WTC11 (cell line): ENCODE data around the gene AHNAK2. TPM values are rescaled to one million over a fixed set of nuclear protein-coding genes. Genes with fewer than 3 reads are reported as not detected.

Experiments used
- ATAC-seq: fragments of 200-7000 bp; cut with Tn5 transposase; 2 replicates; pipeline ENCODE4 v1.10.0; 2021; ENCODE audit warnings: mild to moderate bottlenecking, moderate library complexity
- CTCF ChIA-PET: fragments of 300-600 bp; sonication (Branson Sonifier 250); formaldehyde crosslinking; loops from one replicate; lab custom pipeline; 2021; ENCODE audit warnings: antibody characterized with exemption; lab: Charles Lee
- POLR2A ChIA-PET: fragments of 350-600 bp; sonication (Branson Sonifier 250); formaldehyde crosslinking; loops from one replicate; lab custom pipeline; 2021; ENCODE audit warnings: antibody characterized with exemption; lab: Charles Lee
- DNase-seq: peaks from one replicate; pipeline ENCODE4 v3.0.0; 2021; ENCODE audit warnings: low spot score
- H3K27ac Mint-ChIP-seq: 2 replicates; pipeline ENCODE4 v1.8.0; 2021; ENCODE audit warnings: mixed read lengths
- H3K27me3 Mint-ChIP-seq: 2 replicates; pipeline ENCODE4 v1.8.0; 2021; ENCODE audit warnings: low read depth, mild to moderate bottlenecking, moderate library complexity, mixed read lengths
- H3K36me3 Mint-ChIP-seq: 2 replicates; pipeline ENCODE4 v1.8.0; 2021; ENCODE audit warnings: mixed read lengths
- H3K4me1 Mint-ChIP-seq: 2 replicates; pipeline ENCODE4 v1.8.0; 2022; ENCODE audit warnings: mixed read lengths
- H3K4me3 Mint-ChIP-seq: 2 replicates; pipeline ENCODE4 v1.8.0; 2021; ENCODE audit warnings: mild to moderate bottlenecking, moderate library complexity, mixed read lengths
- H3K9me3 Mint-ChIP-seq: 2 replicates; pipeline ENCODE4 v1.8.0; 2021; ENCODE audit warnings: mixed read lengths
- AFF4 ChIP-seq: sonication (generic); formaldehyde crosslinking; IDR thresholded peaks from 2 replicates; pipeline ENCODE4 v1.8.1; 2023; ENCODE audit warnings: mild to moderate bottlenecking, missing genetic modification reagents, borderline replicate concordance
- ATF2 ChIP-seq: sonication (generic); formaldehyde crosslinking; IDR thresholded peaks from 2 replicates; pipeline ENCODE4 v1.8.1; 2022; ENCODE audit warnings: low read depth, missing genetic modification reagents, borderline replicate concordance
- ATF6 ChIP-seq: sonication (generic); formaldehyde crosslinking; IDR thresholded peaks from 2 replicates; pipeline ENCODE4 v1.8.1; 2023; ENCODE audit warnings: mild to moderate bottlenecking, missing genetic modification reagents
- FOXK1 ChIP-seq: sonication (generic); formaldehyde crosslinking; IDR thresholded peaks from 2 replicates; pipeline ENCODE4 v1.8.0; 2022; ENCODE audit warnings: mild to moderate bottlenecking, moderate library complexity, missing genetic modification reagents
- NFYB ChIP-seq: sonication (generic); formaldehyde crosslinking; conservative IDR thresholded peaks from 2 replicates; pipeline ENCODE4 v1.8.0; 2022; ENCODE audit warnings: low read depth, missing genetic modification reagents
- NR3C1 ChIP-seq: sonication (generic); formaldehyde crosslinking; conservative IDR thresholded peaks from 2 replicates; pipeline ENCODE4 v1.8.1; 2023; ENCODE audit warnings: low read depth, mild to moderate bottlenecking, missing genetic modification reagents
- RORB ChIP-seq: fragments of 250-450 bp; sonication (Bioruptor Pico); IDR thresholded peaks from 2 replicates; pipeline ENCODE4 v1.9.0; 2021; ENCODE audit warnings: mild to moderate bottlenecking
- TEAD4 ChIP-seq: sonication (generic); formaldehyde crosslinking; IDR thresholded peaks from 2 replicates; pipeline ENCODE4 v1.8.0; 2022; ENCODE audit warnings: mild to moderate bottlenecking, missing genetic modification reagents
- USF1 ChIP-seq: sonication (generic); formaldehyde crosslinking; IDR thresholded peaks from 2 replicates; pipeline ENCODE4 v1.8.0; 2022; ENCODE audit warnings: mild to moderate bottlenecking, missing genetic modification reagents
- ZBTB21 ChIP-seq: sonication (generic); formaldehyde crosslinking; IDR thresholded peaks from 2 replicates; pipeline ENCODE4 v1.8.1; 2023; ENCODE audit warnings: mild to moderate bottlenecking, missing genetic modification reagents, borderline replicate concordance
- ZBTB43 ChIP-seq: sonication (generic); formaldehyde crosslinking; IDR thresholded peaks from 2 replicates; pipeline ENCODE4 v1.8.1; 2023; ENCODE audit warnings: mild to moderate bottlenecking, missing genetic modification reagents
- ZNF219 ChIP-seq: sonication (generic); formaldehyde crosslinking; IDR thresholded peaks from 2 replicates; pipeline ENCODE4 v1.8.0; 2023; ENCODE audit warnings: missing genetic modification reagents, mild to moderate bottlenecking, borderline replicate concordance
- ZNF263 ChIP-seq: sonication (generic); formaldehyde crosslinking; IDR thresholded peaks from 2 replicates; pipeline ENCODE4 v1.8.1; 2022; ENCODE audit warnings: low read depth, mild to moderate bottlenecking, moderate library complexity, missing genetic modification reagents
- ZNF396 ChIP-seq: fragments of 250-450 bp; sonication (Bioruptor Pico); IDR thresholded peaks from 2 replicates; pipeline ENCODE4 v1.8.0; 2021; ENCODE audit warnings: mild to moderate bottlenecking, moderate library complexity, borderline replicate concordance
- ZSCAN18 ChIP-seq: fragments of 250-450 bp; sonication (Bioruptor Pico); IDR thresholded peaks from 2 replicates; pipeline ENCODE4 v2.1.2; 2022; ENCODE audit warnings: mild to moderate bottlenecking, moderate library complexity
- total RNA-seq: library from RNA; stranded (reverse); gene quantifications from 3 replicates; pipeline ENCODE4 v1.2.3, GENCODE V29; 2021

AHNAK2 gene
- total RNA-seq, 1 experiment from 2014 or later: 3.5 TPM

GRCh38 chr14:104894331-104895206 lies 83.6 kb downstream of the AHNAK2 start:
- ChIA-PET CTCF (interaction anchor here (0.6 to 3.2 kb wide), 10 partner anchors 18 to 276 kb away, joined by 3 to 26 read pairs (median 8); partner anchors contain the start of gene PLD4), POLR2A (no interaction called here)
- Mint-ChIP-seq H3K27ac (no peak overlapping the region), H3K4me3 (no peak overlapping the region), H3K36me3 (no peaks in the 10 kb centered on the region), H3K4me1 (peaks cover 2% of the 10 kb centered on the region; the same call in 1 of the 2 replicates), H3K27me3 (no peaks in the 10 kb centered on the region; the same call in 1 of the 2 replicates), H3K9me3 (no peaks in the 10 kb centered on the region)
- ATAC-seq: no peak
- TF ChIP-seq ZNF219 (CRISPR knock-in tag) (no peak), ATF2 (no peak), USF1 (no peak), ZSCAN18 (CRISPR knock-in tag) (no peak), AFF4 (no peak), NR3C1 (CRISPR knock-in tag) (no peak)
- DNase-seq: no peak

GRCh38 chr14:104893435-104894207 lies 84.6 kb downstream of the AHNAK2 start:
- no peak overlapping the region for H3K4me3 Mint-ChIP-seq
- no peaks in the 10 kb centered on the region for H3K36me3 Mint-ChIP-seq
- no peak for TF ChIP-seq TEAD4 (CRISPR knock-in tag)
- no peak for TF ChIP-seq ZBTB43 (CRISPR knock-in tag)
- no peak for TF ChIP-seq USF1
- no peak for TF ChIP-seq RORB (CRISPR knock-in tag)
- no peak for TF ChIP-seq ZNF396 (CRISPR knock-in tag)
- TF ChIP-seq ZBTB21: no peak
- TF ChIP-seq ZSCAN18 (CRISPR knock-in tag): no peak
- TF ChIP-seq FOXK1 (CRISPR knock-in tag): no peak
- TF ChIP-seq ATF6: no peak
- no peak for TF ChIP-seq ZNF263
- no peak for TF ChIP-seq NFYB
- ATAC-seq: no peak
- no peaks in the 10 kb centered on the region for H3K9me3 Mint-ChIP-seq
- CTCF ChIA-PET: interaction anchor here (1.4 to 2.6 kb wide), 2 partner anchors 47 to 125 kb away, joined by 5 to 11 read pairs; no protein-coding TSS in a partner anchor
- peaks cover 2% of the 10 kb centered on the region; the same call in 1 of the 2 replicates for H3K4me1 Mint-ChIP-seq
- POLR2A ChIA-PET: no interaction called here
- H3K27ac Mint-ChIP-seq: no peak overlapping the region
- peak; percentile 12 for DNase-seq
- no peaks in the 10 kb centered on the region; the same call in 1 of the 2 replicates for H3K27me3 Mint-ChIP-seq
